Measurements from ENCODE around the gene IFT43. TPM values are rescaled to one million over a fixed set of nuclear protein-coding genes. Genes with fewer than 3 reads are reported as not detected.

The IFT43 gene
- total and polyA plus RNA-seq, 9 of the 15 experiments (the other 6 are each of a cell fraction or from before 2014, with no cell fraction given), result 4.9 to 12.8 (median 8.0) TPM

- no peak overlapping the region for H2AFZ ChIP-seq (ENCODE audit: low read depth, low read length)
- no peaks in the 10 kb centered on the region for H4K20me1 ChIP-seq (replicated peaks; ENCODE audit: control insufficient read depth, insufficient read depth, low read length)
- no peak overlapping the region for H3K4me3 ChIP-seq
- H3K79me2 ChIP-seq (ENCODE audit: control insufficient read depth, insufficient read depth, low read length), result no peaks in the 10 kb centered on the region
- no peaks in the 10 kb centered on the region for H3K27me3 ChIP-seq (ENCODE audit: control insufficient read depth in 2 of 2, insufficient read depth in 2 of 2, low read length in 2 of 2)
- intact Hi-C loops (cut with micrococcal nuclease) (loop anchor here (5.0 kb wide), 1 partner anchor 403 kb away; the partner anchor contains the start of gene FLVCR2), in situ Hi-C loops (cut with MboI) (loop anchor here (5.0 to 10.0 kb wide), 4 partner anchors 73 to 405 kb away; partner anchors contain the start of gene FLVCR2)
- ChIA-PET POLR2A (interaction anchor here (0.6 to 1.9 kb wide), 4 partner anchors 12 to 272 kb away, joined by 3 to 7 read pairs (median 4); no protein-coding TSS in a partner anchor), CTCF (ENCODE audit: low intra/inter-chr PET ratio) (interaction anchor here (4.5 kb wide), 1 partner anchor 270 kb away, joined by 45 read pairs; no protein-coding TSS in a partner anchor)
- 58% methylated on average over 18 of the region's 27 CpGs for WGBS (ENCODE audit: insufficient coverage, low coverage, missing lambda C conversion rate)
- H3K4me2 ChIP-seq (ENCODE audit: insufficient read depth, low read length), result no peak overlapping the region
- H3K9me3 ChIP-seq (replicated peaks; ENCODE audit: control insufficient read depth, insufficient read depth, low read depth, low read length), result no peaks in the 10 kb centered on the region
- H3K9me1 ChIP-seq (ENCODE audit: control insufficient read depth, insufficient read depth, low read length), result no peaks in the 10 kb centered on the region
- H3K9ac ChIP-seq (ENCODE audit: insufficient read depth in 1 of 2, low read depth in 2 of 2, low read length in 2 of 2), result no peak overlapping the region
- DNase-seq (ENCODE audit: extremely low read depth in 1 of 4, low spot score in 3 of 4) (no peak), ATAC-seq (no peak), FAIRE-seq (no peak)
- peaks cover 0 to 22% of the 10 kb centered on the region in 2 experiments; a peak in 3 of 5 replicates for H3K4me1 ChIP-seq (replicated peaks in 1 of 2; ENCODE audit: control insufficient read depth in 2 of 2, insufficient read depth in 2 of 2, low read length in 2 of 2)
- BruUV-seq (replicated peaks), result no TSS peak
- H3K36me3 ChIP-seq (ENCODE audit: control insufficient read depth, insufficient read depth, low read length), result no peaks in the 10 kb centered on the region
- H3K27ac ChIP-seq (ENCODE audit: extremely low read depth, low read depth, low read length), result no peak overlapping the region
- TF ChIP-seq ATF6 (CRISPR knock-in tag; IDR thresholded peaks at IDR 0.05) (no peak), ZNF57 (CRISPR knock-in tag; IDR thresholded peaks at IDR 0.05) (no peak), ZNF740 (CRISPR knock-in tag; IDR thresholded peaks at IDR 0.05) (no peak), ZNF740 (tag; IDR thresholded peaks at IDR 0.05) (no peak), ZNF717 (CRISPR knock-in tag; IDR thresholded peaks at IDR 0.05) (no peak), RAD51 (IDR thresholded peaks at IDR 0.05; ENCODE audit: borderline replicate concordance, low read depth) (peak; percentile 30; the same call in 1 of the 2 replicates), RBM25 (IDR thresholded peaks at IDR 0.05; ENCODE audit: low read depth, low read length, severe bottlenecking) (no peak), KDM2B (CRISPR knock-in tag; IDR thresholded peaks at IDR 0.05) (no peak), USF2 (CRISPR knock-in tag; IDR thresholded peaks at IDR 0.05) (peak; percentile 45), ZNF785 (CRISPR knock-in tag; IDR thresholded peaks at IDR 0.05) (no peak), PHF20 (IDR thresholded peaks at IDR 0.05; ENCODE audit: partially characterized antibody) (no peak), E2F5 (CRISPR knock-in tag; IDR thresholded peaks at IDR 0.05) (no peak), HLTF (IDR thresholded peaks at IDR 0.05) (no peak), ELF1 (tag; IDR thresholded peaks at IDR 0.05) (no peak), NCOA4 (IDR thresholded peaks at IDR 0.05; ENCODE audit: partially characterized antibody) (no peak), USF1 (CRISPR knock-in tag; IDR thresholded peaks at IDR 0.05) (peak; percentile 27; the same call in 1 of the 2 replicates)
Observed at GRCh38 chr14:75979648-75980565, 5.7 kb upstream of the IFT43 start.

Data from K562 (cell line).